ENCODE data around the gene PUS7.
"Not testable (repeated sequence)": the region's sequence is repeated elsewhere in the genome, so short reads cannot be mapped to it uniquely, and the experiment has no call there.

The PUS7 gene

DNA sequence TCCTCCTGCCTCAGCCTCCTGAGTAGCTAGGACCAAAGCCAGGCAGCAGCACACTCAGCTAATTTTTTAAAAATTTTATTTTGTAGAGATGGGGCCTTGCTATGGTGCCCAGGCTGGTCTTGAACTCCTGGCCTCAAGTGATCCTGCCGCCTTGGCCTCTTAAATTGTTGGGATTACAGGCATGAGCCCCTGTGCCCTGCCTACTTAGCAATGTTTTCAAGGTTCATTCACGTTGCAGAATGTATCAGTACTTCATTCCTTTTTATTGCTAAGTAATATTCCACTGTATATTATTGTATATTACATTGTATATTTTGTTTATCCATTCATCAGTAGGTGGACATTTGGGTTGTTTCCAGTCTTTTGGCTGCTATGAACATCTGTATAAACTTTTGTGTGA, 44.2 kb downstream of the PUS7 start:
- Mint-ChIP-seq H3K36me3 (peaks cover 52% of the 10 kb centered on the region), H3K4me1 (no peaks in the 10 kb centered on the region), H3K4me3 (no peak overlapping the region), H3K27ac (no peak overlapping the region), H3K9me3 (no peaks in the 10 kb centered on the region)
- no peak for DNase-seq (ENCODE audit: low spot score in 2 of 2)
- no peak for ATAC-seq

DNA sequence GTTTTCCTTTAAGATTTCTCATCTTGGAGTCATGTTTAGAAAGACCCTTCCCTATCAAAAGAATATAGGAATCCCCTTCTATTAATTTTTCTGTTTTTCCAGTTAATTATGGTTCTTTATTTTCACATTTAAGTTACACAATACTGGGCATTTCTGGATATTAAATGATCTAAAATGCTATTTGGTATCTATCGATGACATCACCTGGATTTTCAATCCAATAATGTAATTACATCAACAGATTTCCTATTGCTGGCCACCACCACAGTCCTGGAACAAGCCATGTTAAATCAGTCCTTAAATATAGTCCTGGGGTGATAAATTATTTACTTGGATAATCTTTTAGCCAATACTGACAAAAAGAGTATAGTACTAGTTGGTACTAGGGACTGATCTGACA, 48.0 kb downstream of the PUS7 start:
- Mint-ChIP-seq H3K36me3 (peaks cover 33% of the 10 kb centered on the region), H3K4me3 (no peak overlapping the region), H3K27ac (no peak overlapping the region), H3K4me1 (no peaks in the 10 kb centered on the region), H3K9me3 (no peaks in the 10 kb centered on the region)
- ATAC-seq (no peak), DNase-seq (ENCODE audit: low spot score in 2 of 2) (no peak)

DNA sequence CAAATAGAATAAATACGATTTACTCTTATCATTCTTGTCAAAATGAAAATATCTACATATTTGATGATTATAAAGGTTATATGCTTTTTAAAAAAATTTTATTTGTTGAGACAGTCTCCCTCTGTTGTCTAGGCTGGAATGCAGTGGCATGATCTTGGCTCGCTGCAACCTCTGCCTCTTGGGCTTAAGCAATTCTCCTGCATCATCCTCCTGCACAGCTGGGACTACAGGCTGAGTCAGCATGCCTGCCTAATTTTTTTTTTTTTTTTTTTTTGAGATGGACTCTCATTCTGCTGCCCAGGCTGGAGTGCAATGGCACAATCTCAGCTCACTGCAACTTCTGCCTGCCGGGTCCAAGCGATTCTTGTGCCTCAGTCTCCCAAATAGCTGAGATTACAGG, 48.9 kb downstream of the PUS7 start:
- peaks cover 29% of the 10 kb centered on the region for H3K36me3 Mint-ChIP-seq
- no peak overlapping the region for H3K27ac Mint-ChIP-seq
- H3K9me3 Mint-ChIP-seq = no peaks in the 10 kb centered on the region
- no peak for DNase-seq (ENCODE audit: low spot score in 2 of 2)
- no peak overlapping the region for H3K4me3 Mint-ChIP-seq
- H3K4me1 Mint-ChIP-seq = no peaks in the 10 kb centered on the region
- no peak for ATAC-seq

DNA sequence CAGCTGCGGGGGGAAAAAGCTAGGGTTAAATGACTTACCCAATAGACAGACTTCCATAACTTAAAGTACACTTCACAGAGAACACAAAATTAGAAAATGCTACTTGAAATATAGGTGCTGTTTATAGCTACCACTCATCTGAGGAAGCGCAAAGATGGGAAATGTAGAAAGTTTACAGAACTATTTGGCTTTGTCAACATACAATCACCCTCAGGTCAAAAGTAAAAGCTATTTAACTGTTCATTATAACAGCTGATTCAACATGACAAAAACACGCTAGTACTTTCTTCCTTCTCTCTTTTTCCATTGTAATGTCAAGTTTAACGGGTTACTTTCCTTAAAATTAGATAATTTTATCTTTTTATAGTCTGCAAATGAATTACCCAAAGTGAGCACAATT, 51.2 kb downstream of the PUS7 start:
- DNase-seq (ENCODE audit: low spot score in 2 of 2) = no peak

DNA sequence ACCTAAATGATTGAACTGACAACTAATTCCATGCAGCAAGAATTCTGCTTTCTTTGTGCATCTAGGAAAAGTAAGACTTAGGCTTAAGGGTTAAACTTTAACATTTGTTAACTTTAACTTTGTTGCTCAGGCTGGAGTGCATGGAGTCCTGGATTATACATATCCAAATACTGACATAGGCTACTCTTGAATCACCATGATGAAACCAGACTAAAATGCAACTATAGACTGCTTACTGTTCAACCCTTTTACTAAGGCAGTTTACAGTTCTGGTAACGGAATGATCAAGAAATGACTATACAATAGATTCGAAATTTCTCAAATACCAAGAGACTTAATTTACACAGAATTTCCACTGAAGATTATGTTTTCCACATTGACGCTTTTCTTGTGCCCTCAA, 52.0 kb downstream of the PUS7 start:
- DNase-seq (ENCODE audit: low spot score in 2 of 2) = no peak
- ATAC-seq = no peak
- no peak overlapping the region for H3K4me3 Mint-ChIP-seq
- peaks cover 43% of the 10 kb centered on the region for H3K36me3 Mint-ChIP-seq
- no peak overlapping the region for H3K27ac Mint-ChIP-seq
- H3K9me3 Mint-ChIP-seq = no peaks in the 10 kb centered on the region
- no peaks in the 10 kb centered on the region for H3K4me1 Mint-ChIP-seq

More for the DNA sequence above, 51.2 kb downstream of the PUS7 start:
- Mint-ChIP-seq H3K36me3 (peaks cover 36% of the 10 kb centered on the region), H3K4me3 (no peak overlapping the region), H3K4me1 (no peaks in the 10 kb centered on the region), H3K27ac (no peak overlapping the region), H3K9me3 (no peaks in the 10 kb centered on the region)
- no peak for ATAC-seq

DNA sequence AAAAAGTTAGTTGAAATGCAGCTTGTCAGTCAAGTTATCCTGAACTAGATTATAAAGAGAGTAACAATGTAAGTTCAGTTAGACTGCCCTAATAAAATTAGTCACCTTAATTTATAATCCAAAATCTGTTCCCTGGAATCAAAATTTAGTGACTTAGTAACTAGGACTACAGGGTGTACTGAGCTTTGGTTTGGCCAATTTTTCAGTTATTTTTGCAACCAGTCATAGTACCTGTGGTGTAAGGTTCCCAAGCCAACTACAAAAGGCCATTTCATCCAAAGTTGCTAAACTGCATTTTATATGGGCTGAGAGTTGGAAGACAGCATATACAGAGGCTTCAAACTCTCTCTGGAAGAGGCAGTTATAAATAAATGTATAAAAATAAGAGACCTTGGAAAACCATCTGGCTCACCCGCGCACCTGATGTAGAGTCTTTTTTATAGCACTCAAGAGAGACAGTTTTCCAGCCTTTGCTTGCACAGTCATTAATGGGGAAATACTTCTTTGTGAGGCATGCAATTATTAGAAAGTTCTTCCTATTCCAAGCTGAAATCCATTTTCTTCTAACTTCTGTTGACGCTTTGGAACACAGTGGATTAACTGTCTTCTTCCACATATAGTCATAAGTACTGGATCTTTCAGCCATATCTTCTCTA, 59.2 kb downstream of the PUS7 start:
- DNase-seq (ENCODE audit: low spot score in 2 of 2) (no peak), ATAC-seq (no peak)
- Mint-ChIP-seq H3K27ac (no peak overlapping the region), H3K4me1 (no peaks in the 10 kb centered on the region), H3K4me3 (no peak overlapping the region), H3K9me3 (no peaks in the 10 kb centered on the region), H3K36me3 (peaks cover 71% of the 10 kb centered on the region)

DNA sequence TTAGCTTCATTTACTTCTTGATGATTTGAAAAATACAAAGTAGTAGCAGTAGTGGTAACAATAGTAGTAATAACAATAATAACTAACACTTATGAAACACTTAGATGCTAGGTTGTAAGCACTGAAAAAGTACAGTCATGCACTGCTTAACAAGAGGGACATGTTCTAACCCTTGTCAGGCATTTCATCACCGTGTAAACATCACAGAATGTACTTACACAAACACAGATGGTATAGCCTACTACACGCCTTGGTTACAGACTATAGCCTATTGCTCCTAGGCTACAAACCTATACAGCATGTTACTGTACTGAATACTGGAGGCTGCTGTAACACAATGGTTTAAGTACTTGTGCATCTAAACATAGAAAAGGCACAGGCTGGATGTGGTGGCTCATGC, 60.6 kb downstream of the PUS7 start:
- H3K27ac Mint-ChIP-seq = no peak overlapping the region
- no peak for ATAC-seq
- no peaks in the 10 kb centered on the region for H3K9me3 Mint-ChIP-seq
- H3K4me3 Mint-ChIP-seq = no peak overlapping the region
- H3K36me3 Mint-ChIP-seq = peaks cover 80% of the 10 kb centered on the region
- DNase-seq (ENCODE audit: low spot score in 2 of 2) = no peak
- H3K4me1 Mint-ChIP-seq = no peaks in the 10 kb centered on the region

DNA sequence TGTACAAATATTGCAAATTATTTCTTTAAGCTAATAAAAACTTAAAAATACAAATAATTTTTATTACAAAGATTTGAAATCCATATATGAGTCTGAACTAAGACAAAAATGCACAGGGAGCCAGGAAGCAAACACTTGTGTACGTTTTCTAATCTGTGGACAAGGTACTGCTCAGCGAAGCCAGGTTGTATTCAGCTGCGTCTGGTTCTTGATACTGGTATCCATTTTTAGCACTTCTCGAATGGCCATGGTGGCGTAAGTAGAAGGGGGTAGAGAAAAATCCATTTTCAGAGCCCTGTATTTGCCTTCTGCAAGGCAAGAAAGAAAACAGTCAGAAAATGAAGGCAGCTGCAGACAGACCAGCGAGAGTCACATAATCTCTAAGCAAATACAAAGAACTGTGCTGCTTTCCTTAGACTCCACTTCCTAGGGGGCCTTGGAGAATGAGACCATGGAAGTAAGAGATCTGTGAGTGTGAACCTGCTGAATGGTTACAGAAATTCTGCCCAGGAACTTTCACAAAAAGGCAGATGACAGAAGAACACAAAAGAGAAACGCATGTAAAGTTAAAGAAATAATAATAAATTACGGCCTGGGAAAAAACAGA, 64.3 kb downstream of the PUS7 start:
- no peaks in the 10 kb centered on the region for H3K9me3 Mint-ChIP-seq
- DNase-seq (ENCODE audit: low spot score in 2 of 2) (no peak), ATAC-seq (no peak)
- H3K4me3 Mint-ChIP-seq = no peak overlapping the region
- H3K36me3 Mint-ChIP-seq = peaks cover 74% of the 10 kb centered on the region
- no peak overlapping the region for H3K27ac Mint-ChIP-seq
- no peaks in the 10 kb centered on the region for H3K4me1 Mint-ChIP-seq

DNA sequence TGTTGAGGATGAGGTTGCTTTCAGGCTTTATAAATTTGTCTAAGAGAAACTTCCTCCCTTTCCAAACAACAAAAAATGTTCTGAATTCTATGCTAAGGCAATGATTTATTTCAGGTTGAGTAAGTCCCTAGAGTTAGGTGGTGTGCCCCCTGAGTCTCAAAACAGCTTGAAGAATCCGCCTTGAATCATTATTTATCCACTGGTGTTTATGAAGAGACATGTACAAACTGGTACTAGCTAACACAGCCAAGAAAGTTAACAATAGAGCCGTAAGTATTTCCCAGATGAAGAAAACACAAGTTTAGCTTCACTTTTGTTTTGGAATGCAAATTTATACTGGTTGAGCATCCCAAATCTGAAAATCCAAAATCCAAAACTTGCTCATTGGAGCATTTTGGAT, 67.2 kb downstream of the PUS7 start:
- H3K36me3 Mint-ChIP-seq = peaks cover 53% of the 10 kb centered on the region
- no peak for DNase-seq (ENCODE audit: low spot score in 2 of 2)
- H3K9me3 Mint-ChIP-seq = no peaks in the 10 kb centered on the region

DNA sequence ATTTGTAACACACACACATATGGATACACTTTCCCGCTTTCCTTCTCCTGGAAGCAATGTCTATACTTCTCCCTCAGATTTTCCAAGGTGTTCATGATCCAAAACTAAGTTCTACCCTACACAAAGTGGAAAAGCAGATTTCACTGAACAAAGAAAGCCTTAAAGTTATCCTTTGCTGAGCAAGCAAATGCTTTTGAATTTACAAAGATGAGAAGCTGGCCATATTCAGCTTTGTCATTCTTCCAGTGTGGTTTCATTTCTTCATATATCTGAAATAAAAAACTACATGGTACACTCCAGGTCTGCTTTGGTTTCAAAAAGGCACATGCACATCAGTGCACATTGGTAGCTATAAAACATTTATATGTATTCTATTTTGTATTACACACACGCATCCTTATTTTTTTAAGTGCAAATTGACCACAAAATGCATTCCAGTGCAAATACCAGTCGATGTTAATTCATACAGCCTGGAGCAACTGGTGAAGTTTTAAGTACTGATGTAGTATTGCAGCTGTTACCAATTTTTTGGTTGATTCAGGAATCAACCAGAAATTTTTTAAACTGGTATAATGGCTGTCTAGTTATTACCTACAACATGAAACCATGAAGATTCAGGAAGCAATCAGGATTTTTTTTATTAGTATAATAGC, 67.8 kb downstream of the PUS7 start:
- no peak for ATAC-seq
- H3K4me3 Mint-ChIP-seq = no peak overlapping the region
- peaks cover 46% of the 10 kb centered on the region for H3K36me3 Mint-ChIP-seq
- H3K27ac Mint-ChIP-seq = no peak overlapping the region
- no peak for DNase-seq (ENCODE audit: low spot score in 2 of 2)
- peaks cover 4% of the 10 kb centered on the region for H3K4me1 Mint-ChIP-seq
- H3K9me3 Mint-ChIP-seq = no peaks in the 10 kb centered on the region

More for the DNA sequence above, 67.2 kb downstream of the PUS7 start:
- Mint-ChIP-seq H3K27ac (no peak overlapping the region), H3K4me1 (peaks cover 4% of the 10 kb centered on the region), H3K4me3 (no peak overlapping the region)
- ATAC-seq = no peak

DNA sequence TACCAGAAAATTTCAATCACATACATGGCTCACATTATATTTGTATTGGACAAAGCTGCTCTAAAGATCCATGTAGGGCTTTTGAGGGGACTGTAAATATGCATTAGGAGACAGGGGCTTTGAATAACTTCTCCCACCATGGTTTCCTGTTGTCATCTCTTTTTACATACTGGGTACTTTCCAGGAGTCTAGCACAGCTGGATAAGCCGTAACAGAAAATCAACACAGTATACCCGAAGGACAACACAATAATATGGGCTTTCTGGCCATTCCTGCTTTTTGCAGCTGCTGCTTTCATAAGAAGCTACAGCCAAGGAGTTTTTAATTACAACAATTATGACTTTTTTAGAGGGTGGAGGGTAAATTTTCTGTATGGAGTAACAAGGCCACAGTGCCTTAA, 70.0 kb downstream of the PUS7 start:
- DNase-seq (ENCODE audit: low spot score in 2 of 2) (no peak), ATAC-seq (no peak)
- no peak overlapping the region for H3K4me3 Mint-ChIP-seq
- peaks cover 24% of the 10 kb centered on the region for H3K36me3 Mint-ChIP-seq
- peaks cover 23% of the 10 kb centered on the region for H3K4me1 Mint-ChIP-seq
- H3K27ac Mint-ChIP-seq = no peak overlapping the region
- no peaks in the 10 kb centered on the region for H3K9me3 Mint-ChIP-seq

DNA sequence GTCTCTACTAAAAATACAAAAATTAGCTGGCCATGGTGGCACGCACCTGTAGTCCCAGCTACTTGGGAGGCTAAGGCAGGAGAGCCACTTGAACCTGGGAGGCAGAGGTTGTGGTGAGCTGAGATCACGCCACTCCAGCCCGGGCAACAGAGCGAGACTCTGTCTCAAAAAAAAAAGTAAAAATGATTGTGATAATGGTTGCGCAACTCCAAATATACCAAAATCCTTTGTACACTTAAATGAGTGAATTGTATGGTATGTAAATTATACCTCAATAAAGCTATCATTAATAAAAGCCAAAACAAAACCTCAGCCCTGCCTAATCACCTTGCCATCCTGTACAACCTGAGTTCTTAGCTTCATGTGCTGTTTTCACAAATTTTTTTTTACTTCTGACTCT, 71.2 kb downstream of the PUS7 start:
- H3K4me3 Mint-ChIP-seq; ATAC-seq; H3K9me3 Mint-ChIP-seq; H3K27ac Mint-ChIP-seq; DNase-seq (ENCODE audit: low spot score in 2 of 2): not testable (repeated sequence)
- Mint-ChIP-seq H3K36me3 (peaks cover 12% of the 10 kb centered on the region), H3K4me1 (peaks cover 25% of the 10 kb centered on the region)

DNA sequence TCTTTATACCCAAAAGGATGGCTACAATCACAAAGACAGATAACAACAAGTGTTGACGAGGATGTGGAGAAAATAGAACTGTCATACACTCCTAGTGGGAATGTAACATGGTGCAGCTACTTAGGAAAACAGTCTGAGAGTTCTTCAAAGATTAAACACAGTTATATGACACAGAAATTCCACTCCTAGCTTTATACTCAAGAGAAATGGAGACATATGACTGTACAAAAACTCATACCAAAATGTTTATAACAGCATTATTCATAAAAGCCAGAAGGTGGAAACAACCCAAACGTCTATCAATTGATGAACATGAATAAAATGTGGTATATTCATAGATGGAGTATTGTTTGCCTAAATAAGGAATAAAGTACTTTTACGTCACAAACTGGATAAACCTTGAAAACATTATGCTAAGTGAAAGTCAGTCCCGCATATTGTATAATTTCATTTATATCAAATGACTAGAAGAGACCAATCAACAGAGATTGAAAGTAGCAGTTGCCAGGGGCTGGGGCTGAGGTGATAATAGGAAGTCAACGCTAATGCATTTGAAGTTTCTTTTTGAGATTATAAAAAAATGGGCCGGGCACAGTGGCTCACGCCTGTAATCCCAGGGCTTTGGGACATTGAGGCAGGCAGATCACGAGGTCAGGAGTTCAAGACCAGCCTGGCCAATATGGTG, 71.8 kb downstream of the PUS7 start:
- Mint-ChIP-seq H3K36me3 (peaks cover 7% of the 10 kb centered on the region), H3K4me1 (peaks cover 25% of the 10 kb centered on the region), H3K4me3 (no peak overlapping the region), H3K27ac (no peak overlapping the region), H3K9me3 (no peaks in the 10 kb centered on the region)
- ATAC-seq (peak; percentile 57), DNase-seq (ENCODE audit: low spot score in 2 of 2) (no peak)

DNA sequence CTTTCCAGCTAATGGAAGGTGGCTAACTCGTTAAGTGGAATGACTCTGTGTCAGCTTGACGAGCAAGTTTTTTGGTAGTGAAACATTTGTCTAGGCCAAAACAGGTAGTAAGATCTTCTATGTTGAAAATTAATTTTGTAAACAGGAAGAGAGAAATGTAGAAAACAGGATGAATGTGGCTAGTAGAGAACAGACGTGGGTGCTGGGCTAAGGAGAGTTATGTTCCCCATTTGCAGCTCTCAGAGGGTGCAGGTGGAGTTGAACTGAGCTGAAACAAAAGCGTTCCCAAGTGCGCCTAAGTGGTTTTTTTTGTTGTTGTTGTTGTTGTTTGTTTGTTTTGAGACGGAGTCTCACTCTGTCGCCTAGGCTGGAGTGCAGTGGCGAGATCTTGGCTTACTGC, 73.9 kb downstream of the PUS7 start:
- Mint-ChIP-seq H3K4me3 (no peak overlapping the region), H3K36me3 (no peaks in the 10 kb centered on the region), H3K27ac (peak overlapping the region; percentile 52), H3K9me3 (no peaks in the 10 kb centered on the region), H3K4me1 (peaks cover 33% of the 10 kb centered on the region)
- no peak for ATAC-seq
- DNase-seq (ENCODE audit: low spot score in 2 of 2) = no peak

DNA sequence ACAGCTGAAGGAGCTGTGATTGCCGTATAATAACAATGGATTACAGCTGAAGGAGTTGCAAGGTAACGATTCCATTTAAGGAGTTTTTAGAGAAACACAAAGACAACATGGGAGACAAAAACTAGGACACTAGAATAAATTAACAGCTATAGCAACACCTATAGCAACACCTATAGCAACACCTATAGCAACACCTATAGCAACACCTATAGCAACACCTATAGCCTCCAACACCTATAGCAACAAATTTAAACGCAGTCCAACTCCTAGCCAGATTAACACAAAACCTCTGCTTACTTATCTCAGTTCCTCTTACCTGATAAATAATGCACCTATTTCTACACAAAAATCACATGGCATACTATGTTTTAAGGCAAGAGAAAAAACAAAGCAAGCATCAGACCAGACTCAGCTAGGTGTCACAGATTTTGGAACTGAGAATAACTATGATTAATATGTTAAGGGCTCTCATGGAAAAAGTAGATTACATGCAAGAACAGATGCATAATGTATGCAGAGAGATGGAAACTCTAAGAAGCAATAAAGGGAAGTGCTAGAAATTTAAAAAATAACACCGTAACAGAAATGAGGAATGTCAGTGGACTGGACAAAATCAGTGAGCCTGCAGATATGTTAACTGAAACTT, 77.6 kb downstream of the PUS7 start:
- Mint-ChIP-seq H3K36me3 (no peaks in the 10 kb centered on the region), H3K4me3 (no peak overlapping the region), H3K9me3 (no peaks in the 10 kb centered on the region), H3K27ac (no peak overlapping the region), H3K4me1 (peaks cover 28% of the 10 kb centered on the region)
- DNase-seq (ENCODE audit: low spot score in 2 of 2) (no peak), ATAC-seq (peak; percentile 46)

Data from stimulated activated effector memory CD8-positive, alpha-beta T cell treated with anti-CD3 and anti-CD28 coated beads, Interleukin-12 subunit alpha, Interleukin-12 subunit beta, amount 100 ng/mL, for 72 hours (primary cell).